ENCODE measurements around the gene UPK3A. TPM values are rescaled to one million over a fixed set of nuclear protein-coding genes. Genes with fewer than 3 reads are reported as not detected.
"Not testable (repeated sequence)": the region's sequence is repeated elsewhere in the genome, so short reads cannot be mapped to it uniquely, and the experiment has no call there.

The UPK3A gene
- total RNA-seq, 1 experiment from 2014 or later = not detected

GRCh38 chr22:45253039-45253641, 31.6 kb upstream of the UPK3A start:
- DNase-seq (ENCODE audit: low read depth, low spot score) = no peak
- in situ Hi-C loops (cut with HindIII; ENCODE audit: low pct_unique_long_range_greater_than_20kb, low sequenced_read_pairs) = no loop called here

DNA sequence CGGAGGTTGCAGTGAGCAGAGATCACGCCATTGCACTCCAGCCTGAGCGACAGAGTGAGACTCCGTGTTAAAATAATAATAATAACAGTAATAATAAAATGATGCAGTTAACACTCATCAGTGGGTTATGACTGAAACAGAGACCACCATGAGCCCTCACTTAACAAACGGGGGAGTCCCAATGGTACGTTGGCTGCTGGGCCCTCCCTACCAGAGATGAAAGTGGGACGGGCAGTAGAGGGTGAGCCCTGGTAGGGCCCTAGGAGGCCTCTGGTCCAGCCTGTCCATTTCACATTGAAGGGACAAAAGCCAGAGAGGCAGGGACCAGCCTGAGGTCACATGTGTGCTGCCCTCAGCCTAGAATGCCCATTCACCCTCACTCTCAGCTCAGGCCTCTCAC, 30.4 kb upstream of the UPK3A start:
- in situ Hi-C loops (cut with HindIII; ENCODE audit: low pct_unique_long_range_greater_than_20kb, low sequenced_read_pairs) = no loop called here
- no peak for DNase-seq (ENCODE audit: low read depth, low spot score)

- in situ Hi-C loops (cut with HindIII; ENCODE audit: low pct_unique_long_range_greater_than_20kb, low sequenced_read_pairs) = no loop called here
- DNase-seq (ENCODE audit: low read depth, low spot score) = no peak
These were observed 29.9 kb upstream of the UPK3A start for GRCh38 chr22:45254789-45255278.

- in situ Hi-C loops (cut with HindIII; ENCODE audit: low pct_unique_long_range_greater_than_20kb, low sequenced_read_pairs); DNase-seq (ENCODE audit: low read depth, low spot score): not testable (repeated sequence)
These were observed 26.8 kb upstream of the UPK3A start for GRCh38 chr22:45257941-45258340.

DNA sequence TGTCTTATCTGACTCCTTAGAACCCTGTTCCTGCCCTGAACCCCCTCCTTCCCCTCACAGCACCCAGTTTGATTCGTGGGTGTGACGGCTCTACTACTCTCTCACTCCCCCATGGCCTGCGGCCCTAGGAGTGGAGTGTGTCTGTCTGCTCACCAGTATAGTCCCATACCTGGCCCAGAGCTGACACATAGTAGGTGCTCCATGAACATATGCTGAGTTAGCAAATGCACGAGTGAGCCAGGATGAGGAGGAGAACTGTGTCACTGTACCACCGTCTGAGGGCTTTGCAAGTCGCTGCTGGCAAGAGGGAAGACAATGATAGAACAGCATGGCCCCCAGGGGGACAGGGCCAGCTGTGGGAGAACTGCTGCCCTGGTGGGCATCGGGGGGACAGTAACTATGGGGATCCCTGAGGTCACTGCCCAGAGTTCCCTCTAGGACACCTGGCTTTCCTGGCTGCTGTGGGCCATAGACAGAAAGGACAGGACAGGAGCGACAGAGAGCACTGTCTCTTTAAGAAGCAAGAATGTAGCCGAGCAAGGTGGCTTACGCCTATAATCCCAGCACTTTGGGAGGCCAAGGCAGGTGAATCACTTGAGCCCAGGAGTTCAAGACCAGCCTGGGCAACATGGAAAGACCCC, 24.9 kb upstream of the UPK3A start:
- DNase-seq (ENCODE audit: low read depth, low spot score) = no peak
- in situ Hi-C loops (cut with HindIII; ENCODE audit: low pct_unique_long_range_greater_than_20kb, low sequenced_read_pairs) = no loop called here

DNA sequence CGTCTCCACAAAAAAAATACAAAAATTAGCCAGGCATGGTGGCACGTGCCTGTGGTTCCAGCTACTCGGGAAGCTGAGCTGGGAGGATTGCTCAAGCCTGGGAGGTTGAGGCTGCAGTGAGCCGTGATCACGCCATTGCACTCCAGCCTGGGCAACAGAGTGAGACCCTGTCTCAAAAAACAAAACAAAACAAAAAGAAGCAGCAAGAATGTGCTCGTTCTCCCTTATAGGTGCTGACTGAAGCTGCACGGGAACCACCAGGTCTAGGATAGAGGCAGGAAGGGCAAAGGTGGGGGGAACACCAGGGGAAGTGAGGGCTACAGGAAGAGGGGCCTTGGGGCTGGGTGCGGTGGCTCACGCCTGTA, 24.4 kb upstream of the UPK3A start:
- in situ Hi-C loops (cut with HindIII; ENCODE audit: low pct_unique_long_range_greater_than_20kb, low sequenced_read_pairs); DNase-seq (ENCODE audit: low read depth, low spot score): not testable (repeated sequence)

GRCh38 chr22:45261407-45262088, 23.2 kb upstream of the UPK3A start:
- in situ Hi-C loops (cut with HindIII; ENCODE audit: low pct_unique_long_range_greater_than_20kb, low sequenced_read_pairs) = no loop called here
- DNase-seq (ENCODE audit: low read depth, low spot score) = no peak

GRCh38 chr22:45262195-45262930, 22.4 kb upstream of the UPK3A start:
- no peak for DNase-seq (ENCODE audit: low read depth, low spot score)
- in situ Hi-C loops (cut with HindIII; ENCODE audit: low pct_unique_long_range_greater_than_20kb, low sequenced_read_pairs) = no loop called here

- no peak for DNase-seq (ENCODE audit: low read depth, low spot score)
- in situ Hi-C loops (cut with HindIII; ENCODE audit: low pct_unique_long_range_greater_than_20kb, low sequenced_read_pairs) = no loop called here
These were observed 21.8 kb upstream of the UPK3A start for GRCh38 chr22:45262931-45263462.

DNA sequence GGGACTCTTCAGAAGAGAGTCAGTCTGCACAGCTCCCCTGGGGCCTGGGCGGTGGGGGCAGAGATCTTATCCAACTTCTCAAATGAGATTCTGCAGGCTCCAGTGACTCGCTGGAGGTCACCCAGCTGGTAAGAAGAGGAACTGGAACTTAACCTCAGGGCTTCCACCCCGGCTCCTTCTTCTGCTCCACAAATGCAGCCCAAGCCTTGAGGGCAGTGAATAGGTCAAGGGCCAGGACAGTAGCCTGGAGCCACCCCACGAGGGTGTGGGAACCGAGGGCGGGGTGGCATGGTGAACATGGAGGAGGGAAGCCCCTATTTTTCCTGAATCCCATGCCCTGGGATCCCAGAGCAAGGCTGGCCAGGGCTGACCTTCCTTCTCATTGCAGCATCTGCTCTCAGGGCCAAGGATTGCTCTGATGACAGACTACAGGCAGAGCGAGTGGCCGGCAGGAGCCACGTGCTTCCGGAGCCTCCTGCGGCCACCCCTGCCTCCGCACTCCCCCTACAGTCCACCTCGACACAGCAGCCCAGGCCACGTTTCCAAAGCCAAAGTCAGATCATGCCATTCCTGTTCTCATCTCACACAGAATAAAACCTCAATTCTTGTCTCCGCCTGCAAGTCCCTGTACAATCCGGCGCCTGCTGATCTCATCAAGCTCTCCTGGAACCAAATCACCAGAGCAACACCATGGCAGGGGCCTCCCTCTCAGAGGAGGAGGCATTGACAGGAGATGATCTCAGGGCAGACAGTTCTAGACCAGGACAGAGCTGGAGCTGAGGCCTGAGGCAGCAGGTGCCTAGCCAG, 21.1 kb upstream of the UPK3A start:
- in situ Hi-C loops (cut with HindIII; ENCODE audit: low pct_unique_long_range_greater_than_20kb, low sequenced_read_pairs) = no loop called here
- DNase-seq (ENCODE audit: low read depth, low spot score) = peak; percentile 89

DNA sequence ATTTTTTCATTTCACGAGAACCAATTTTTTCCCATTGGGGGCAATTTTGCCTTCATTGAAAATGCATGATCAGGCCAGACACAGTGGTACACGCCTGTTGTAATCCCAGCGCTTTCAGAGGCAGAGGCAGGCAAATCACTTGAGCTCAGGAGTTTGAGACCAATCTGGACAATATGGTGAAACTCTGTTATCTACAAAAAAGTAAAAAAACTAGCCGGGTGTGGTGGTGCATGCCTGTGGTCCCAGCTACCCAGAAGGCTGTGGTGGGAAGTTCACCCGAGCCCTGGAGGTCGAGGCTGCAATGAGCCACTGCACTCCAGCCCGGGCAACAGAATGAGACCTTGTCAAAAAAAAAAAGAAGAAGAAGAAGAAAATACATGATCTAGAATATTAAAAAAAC, 19.2 kb upstream of the UPK3A start:
- no peak for DNase-seq (ENCODE audit: low read depth, low spot score)
- in situ Hi-C loops (cut with HindIII; ENCODE audit: low pct_unique_long_range_greater_than_20kb, low sequenced_read_pairs) = no loop called here

DNA sequence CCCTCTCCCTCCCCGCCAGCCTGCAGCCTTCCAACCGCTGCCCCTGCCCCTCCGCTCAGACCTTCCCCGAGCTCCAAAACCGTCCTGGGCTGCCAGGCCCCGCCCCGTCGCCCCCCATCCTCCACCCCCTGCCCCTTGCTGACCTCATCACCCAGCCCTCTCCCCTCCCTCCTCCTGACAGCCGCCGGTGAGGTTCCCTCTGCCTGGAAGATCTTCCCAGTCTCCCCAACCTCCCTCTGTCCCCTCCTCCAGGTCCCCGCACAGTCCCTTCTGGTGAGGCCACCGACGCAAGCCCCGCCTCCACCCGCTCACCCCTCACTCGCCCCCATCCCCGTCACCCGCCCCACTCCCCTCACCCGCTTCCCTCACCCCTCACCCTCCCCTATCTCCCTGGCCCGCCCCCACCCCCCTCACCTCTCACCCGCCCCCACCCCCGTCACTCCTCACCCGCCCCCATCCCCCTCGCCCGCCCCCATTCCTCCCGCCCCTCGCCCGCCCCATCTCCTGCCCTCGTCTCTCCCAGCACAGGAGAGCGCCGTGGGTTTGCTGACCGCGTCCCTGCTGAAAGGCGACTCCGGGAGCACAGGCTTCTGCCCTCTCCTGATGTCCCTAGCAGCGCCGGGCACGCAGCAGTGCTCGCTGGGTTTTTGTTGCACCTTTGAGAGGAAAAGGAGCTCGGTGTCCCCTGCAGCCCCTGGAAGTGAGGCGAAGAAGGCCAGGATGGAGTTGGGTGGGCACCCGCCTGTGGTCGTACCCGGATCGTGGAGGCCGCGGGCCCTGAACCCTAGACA, 16.4 kb upstream of the UPK3A start:
- no peak for DNase-seq (ENCODE audit: low read depth, low spot score)
- in situ Hi-C loops (cut with HindIII; ENCODE audit: low pct_unique_long_range_greater_than_20kb, low sequenced_read_pairs) = no loop called here

- in situ Hi-C loops (cut with HindIII; ENCODE audit: low pct_unique_long_range_greater_than_20kb, low sequenced_read_pairs) = no loop called here
- DNase-seq (ENCODE audit: low read depth, low spot score) = peak; percentile 73
These were observed 15.5 kb upstream of the UPK3A start for GRCh38 chr22:45268958-45269844.

DNA sequence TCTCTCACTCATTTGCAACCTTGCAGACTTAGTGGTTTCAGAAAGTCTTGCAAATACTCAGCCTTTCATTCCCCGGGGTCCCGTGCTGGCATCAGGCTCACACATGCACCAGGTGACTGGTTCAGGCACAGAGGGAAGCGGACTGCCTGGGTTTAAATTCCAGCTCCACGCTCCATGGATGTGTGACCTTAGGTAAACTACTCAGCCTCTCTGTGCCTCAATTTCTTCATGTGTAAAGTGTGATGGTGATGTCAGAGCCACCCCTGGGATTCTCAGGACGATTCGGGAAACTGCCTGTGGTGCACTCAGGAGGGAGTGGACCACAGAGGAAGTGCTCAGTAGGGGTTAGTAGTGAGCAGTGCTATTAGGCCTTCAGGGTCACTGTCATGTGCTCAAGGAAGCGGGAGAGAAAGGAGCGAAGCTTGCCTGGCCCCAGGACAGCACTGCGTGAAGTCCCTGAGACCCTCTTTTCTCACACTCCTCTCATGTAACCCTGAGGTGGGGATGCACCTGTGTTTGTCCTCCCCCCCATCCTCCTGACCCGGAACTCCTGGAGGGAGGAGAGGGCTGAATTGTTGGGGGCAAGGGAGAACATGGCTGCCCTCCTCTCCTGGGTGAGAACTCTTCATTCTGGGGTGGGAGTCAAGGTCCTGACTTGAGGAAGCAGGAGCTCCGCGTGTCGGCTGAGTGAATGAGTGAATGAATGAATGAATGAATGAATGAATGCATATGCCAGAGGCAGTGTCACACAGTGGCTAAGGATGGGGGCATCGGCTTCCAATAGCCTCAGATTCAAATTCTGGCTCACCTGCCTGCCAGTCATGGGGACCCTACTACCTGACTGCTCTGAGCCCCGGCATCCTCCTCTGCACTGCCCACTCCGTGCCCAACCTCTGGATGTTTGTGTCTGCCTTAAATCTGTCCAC, 14.4 kb upstream of the UPK3A start:
- DNase-seq (ENCODE audit: low read depth, low spot score) = peak; percentile 16
- in situ Hi-C loops (cut with HindIII; ENCODE audit: low pct_unique_long_range_greater_than_20kb, low sequenced_read_pairs) = loop anchor here (10.0 kb wide), 1 partner anchor 284 kb away; no protein-coding TSS in a partner anchor
